Measurements from ENCODE around the gene C10orf53.

The C10orf53 gene

GRCh38 chr10:49700211-49700610 lies 20.8 kb downstream of the C10orf53 start:
- no peak for ATAC-seq (ENCODE audit: low read depth)
- Histone ChIP-seq H3K9me3 (ENCODE audit: severe bottlenecking) (no peaks in the 10 kb centered on the region), H3K27me3 (ENCODE audit: insufficient read depth, poor library complexity, severe bottlenecking) (peaks cover 14% of the 10 kb centered on the region), H3K36me3 (ENCODE audit: low read depth) (no peaks in the 10 kb centered on the region), H3K4me1 (ENCODE audit: insufficient read depth, poor library complexity, severe bottlenecking) (no peaks in the 10 kb centered on the region), H3K27ac (ENCODE audit: poor library complexity, severe bottlenecking) (no peak overlapping the region), H3K4me3 (ENCODE audit: severe bottlenecking) (no peak overlapping the region)
- no peak for TF ChIP-seq CTCF (IDR thresholded peaks at IDR 0.05; ENCODE audit: poor library complexity, severe bottlenecking)
- DNase-seq (ENCODE audit: low spot score) = no peak

GRCh38 chr10:49700997-49701396 lies 21.5 kb downstream of the C10orf53 start:
- no peak for TF ChIP-seq CTCF (IDR thresholded peaks at IDR 0.05; ENCODE audit: poor library complexity, severe bottlenecking)
- H3K27ac ChIP-seq (ENCODE audit: poor library complexity, severe bottlenecking) = no peak overlapping the region
- peaks cover 14% of the 10 kb centered on the region for H3K27me3 ChIP-seq (ENCODE audit: insufficient read depth, poor library complexity, severe bottlenecking)
- DNase-seq (ENCODE audit: low spot score) (no peak), ATAC-seq (ENCODE audit: low read depth) (no peak)
- H3K4me1 ChIP-seq (ENCODE audit: insufficient read depth, poor library complexity, severe bottlenecking) = no peaks in the 10 kb centered on the region
- no peak overlapping the region for H3K4me3 ChIP-seq (ENCODE audit: severe bottlenecking)
- no peaks in the 10 kb centered on the region for H3K9me3 ChIP-seq (ENCODE audit: severe bottlenecking)
- no peaks in the 10 kb centered on the region for H3K36me3 ChIP-seq (ENCODE audit: low read depth)

- ATAC-seq (ENCODE audit: low read depth) (no peak), DNase-seq (ENCODE audit: low spot score) (no peak)
- Histone ChIP-seq H3K9me3 (ENCODE audit: severe bottlenecking) (no peaks in the 10 kb centered on the region), H3K36me3 (ENCODE audit: low read depth) (no peaks in the 10 kb centered on the region), H3K4me3 (ENCODE audit: severe bottlenecking) (no peak overlapping the region), H3K27me3 (ENCODE audit: insufficient read depth, poor library complexity, severe bottlenecking) (peaks cover 14% of the 10 kb centered on the region), H3K27ac (ENCODE audit: poor library complexity, severe bottlenecking) (no peak overlapping the region), H3K4me1 (ENCODE audit: insufficient read depth, poor library complexity, severe bottlenecking) (no peaks in the 10 kb centered on the region)
- no peak for TF ChIP-seq CTCF (IDR thresholded peaks at IDR 0.05; ENCODE audit: poor library complexity, severe bottlenecking)
These were observed 28.1 kb downstream of the C10orf53 start for GRCh38 chr10:49707585-49707984.

- no peak for ATAC-seq (ENCODE audit: low read depth)
- H3K4me3 ChIP-seq (ENCODE audit: severe bottlenecking) = no peak overlapping the region
- no peaks in the 10 kb centered on the region for H3K9me3 ChIP-seq (ENCODE audit: severe bottlenecking)
- H3K27me3 ChIP-seq (ENCODE audit: insufficient read depth, poor library complexity, severe bottlenecking) = no peaks in the 10 kb centered on the region
- H3K36me3 ChIP-seq (ENCODE audit: low read depth) = no peaks in the 10 kb centered on the region
- no peaks in the 10 kb centered on the region for H3K4me1 ChIP-seq (ENCODE audit: insufficient read depth, poor library complexity, severe bottlenecking)
- no peak for DNase-seq (ENCODE audit: low spot score)
- H3K27ac ChIP-seq (ENCODE audit: poor library complexity, severe bottlenecking) = no peak overlapping the region
- TF ChIP-seq CTCF (IDR thresholded peaks at IDR 0.05; ENCODE audit: poor library complexity, severe bottlenecking) = no peak
These were observed 30.5 kb downstream of the C10orf53 start for GRCh38 chr10:49709934-49710333.

- TF ChIP-seq CTCF (IDR thresholded peaks at IDR 0.05; ENCODE audit: poor library complexity, severe bottlenecking) = no peak
- ATAC-seq (ENCODE audit: low read depth) (no peak), DNase-seq (ENCODE audit: low spot score) (no peak)
- Histone ChIP-seq H3K4me1 (ENCODE audit: insufficient read depth, poor library complexity, severe bottlenecking) (no peaks in the 10 kb centered on the region), H3K4me3 (ENCODE audit: severe bottlenecking) (no peak overlapping the region), H3K9me3 (ENCODE audit: severe bottlenecking) (no peaks in the 10 kb centered on the region), H3K27me3 (ENCODE audit: insufficient read depth, poor library complexity, severe bottlenecking) (no peaks in the 10 kb centered on the region), H3K27ac (ENCODE audit: poor library complexity, severe bottlenecking) (no peak overlapping the region), H3K36me3 (ENCODE audit: low read depth) (no peaks in the 10 kb centered on the region)
These were observed 31.5 kb downstream of the C10orf53 start for GRCh38 chr10:49710966-49711365.
